WTC11 (cell line): ENCODE results near the gene PRKAR2B. TPM values are rescaled to one million over a fixed set of nuclear protein-coding genes. Genes with fewer than 3 reads are reported as not detected.

Experiments
- ATAC-seq: fragments of 200-7000 bp; cut with Tn5 transposase; 2 replicates; pipeline ENCODE4 v1.10.0; 2021; ENCODE audit warnings: mild to moderate bottlenecking, moderate library complexity
- CTCF ChIA-PET: fragments of 300-600 bp; sonication (Branson Sonifier 250); formaldehyde crosslinking; loops from one replicate; lab custom pipeline; 2021; ENCODE audit warnings: antibody characterized with exemption; lab: Charles Lee
- POLR2A ChIA-PET: fragments of 350-600 bp; sonication (Branson Sonifier 250); formaldehyde crosslinking; loops from one replicate; lab custom pipeline; 2021; ENCODE audit warnings: antibody characterized with exemption; lab: Charles Lee
- DNase-seq: peaks from one replicate; pipeline ENCODE4 v3.0.0; 2021; ENCODE audit warnings: low spot score
- H3K27ac Mint-ChIP-seq: 2 replicates; pipeline ENCODE4 v1.8.0; 2021; ENCODE audit warnings: mixed read lengths
- H3K27me3 Mint-ChIP-seq: 2 replicates; pipeline ENCODE4 v1.8.0; 2021; ENCODE audit warnings: low read depth, mild to moderate bottlenecking, moderate library complexity, mixed read lengths
- H3K36me3 Mint-ChIP-seq: 2 replicates; pipeline ENCODE4 v1.8.0; 2021; ENCODE audit warnings: mixed read lengths
- H3K4me1 Mint-ChIP-seq: 2 replicates; pipeline ENCODE4 v1.8.0; 2022; ENCODE audit warnings: mixed read lengths
- H3K4me3 Mint-ChIP-seq: 2 replicates; pipeline ENCODE4 v1.8.0; 2021; ENCODE audit warnings: mild to moderate bottlenecking, moderate library complexity, mixed read lengths
- H3K9me3 Mint-ChIP-seq: 2 replicates; pipeline ENCODE4 v1.8.0; 2021; ENCODE audit warnings: mixed read lengths
- EMX1 ChIP-seq: fragments of 250-450 bp; sonication (Bioruptor Pico); IDR thresholded peaks from 2 replicates; pipeline ENCODE4 v1.8.0; 2021; ENCODE audit warnings: mild to moderate bottlenecking
- ESRRA ChIP-seq: sonication (generic); formaldehyde crosslinking; IDR thresholded peaks from 2 replicates; pipeline ENCODE4 v1.8.1; 2022; ENCODE audit warnings: mild to moderate bottlenecking, missing genetic modification reagents, borderline replicate concordance
- ETV6 ChIP-seq: sonication (generic); formaldehyde crosslinking; IDR thresholded peaks from 2 replicates; pipeline ENCODE4 v1.8.1; 2022; ENCODE audit warnings: mild to moderate bottlenecking, missing genetic modification reagents
- JAZF1 ChIP-seq: fragments of 250-450 bp; sonication (Bioruptor Pico); IDR thresholded peaks from 2 replicates; pipeline ENCODE4 v1.9.0; 2021; ENCODE audit warnings: moderate library complexity, mild to moderate bottlenecking, inconsistent platforms
- MLX ChIP-seq: sonication (generic); formaldehyde crosslinking; IDR thresholded peaks from 2 replicates; pipeline ENCODE4 v1.8.1; 2023; ENCODE audit warnings: mild to moderate bottlenecking, missing genetic modification reagents, moderate library complexity
- OVOL2 ChIP-seq: fragments of 250-450 bp; sonication (Bioruptor Pico); IDR thresholded peaks from 2 replicates; pipeline ENCODE4 v1.9.0; 2021; ENCODE audit warnings: mild to moderate bottlenecking, borderline replicate concordance
- RORB ChIP-seq: fragments of 250-450 bp; sonication (Bioruptor Pico); IDR thresholded peaks from 2 replicates; pipeline ENCODE4 v1.9.0; 2021; ENCODE audit warnings: mild to moderate bottlenecking
- ZBTB21 ChIP-seq: sonication (generic); formaldehyde crosslinking; IDR thresholded peaks from 2 replicates; pipeline ENCODE4 v1.8.1; 2023; ENCODE audit warnings: mild to moderate bottlenecking, missing genetic modification reagents, borderline replicate concordance
- ZNF138 ChIP-seq: sonication (generic); formaldehyde crosslinking; conservative IDR thresholded peaks from 2 replicates; pipeline ENCODE4 v1.8.1; 2022; ENCODE audit warnings: mild to moderate bottlenecking, moderate library complexity, missing genetic modification reagents
- ZNF219 ChIP-seq: sonication (generic); formaldehyde crosslinking; IDR thresholded peaks from 2 replicates; pipeline ENCODE4 v1.8.0; 2023; ENCODE audit warnings: missing genetic modification reagents, mild to moderate bottlenecking, borderline replicate concordance
- ZNF396 ChIP-seq: fragments of 250-450 bp; sonication (Bioruptor Pico); IDR thresholded peaks from 2 replicates; pipeline ENCODE4 v1.8.0; 2021; ENCODE audit warnings: mild to moderate bottlenecking, moderate library complexity, borderline replicate concordance
- ZNF416 ChIP-seq: fragments of 250-450 bp; sonication (Bioruptor Pico); IDR thresholded peaks from 2 replicates; pipeline ENCODE4 v1.9.0; 2021; ENCODE audit warnings: mild to moderate bottlenecking, inconsistent platforms
- ZNF423 ChIP-seq: fragments of 250-450 bp; sonication (Bioruptor Pico); IDR thresholded peaks from 2 replicates; pipeline ENCODE4 v2.1.2; 2022; ENCODE audit warnings: mild to moderate bottlenecking, moderate library complexity
- ZNF532 ChIP-seq: fragments of 250-450 bp; sonication (Bioruptor Pico); IDR thresholded peaks from 2 replicates; pipeline ENCODE4 v1.9.0; 2021; ENCODE audit warnings: mild to moderate bottlenecking, borderline replicate concordance
- total RNA-seq: library from RNA; stranded (reverse); gene quantifications from 3 replicates; pipeline ENCODE4 v1.2.3, GENCODE V29; 2021
- TF ChIP-seq, protein P1 (sequence below): sonication (generic); formaldehyde crosslinking; IDR thresholded peaks from 2 replicates; pipeline ENCODE4 v1.8.1; 2022; ENCODE audit warnings: low read depth, mild to moderate bottlenecking, moderate library complexity, missing genetic modification reagents, borderline replicate concordance
- TF ChIP-seq, protein P2 (sequence below): fragments of 250-450 bp; sonication (Bioruptor Pico); conservative IDR thresholded peaks from 2 replicates; pipeline ENCODE4 v1.9.0; 2021; ENCODE audit warnings: mild to moderate bottlenecking
- TF ChIP-seq, protein P3 (sequence below): sonication (generic); formaldehyde crosslinking; conservative IDR thresholded peaks from 2 replicates; pipeline ENCODE4 v1.8.1; 2023; ENCODE audit warnings: mild to moderate bottlenecking, low read depth, missing genetic modification reagents, moderate library complexity
- TF ChIP-seq, protein P4 (sequence below): sonication (generic); formaldehyde crosslinking; IDR thresholded peaks from 2 replicates; pipeline ENCODE4 v1.8.0; 2022; ENCODE audit warnings: mild to moderate bottlenecking, missing genetic modification reagents
- TF ChIP-seq, protein P5 (sequence below): sonication (generic); formaldehyde crosslinking; IDR thresholded peaks from 2 replicates; pipeline ENCODE4 v1.8.0; 2022; ENCODE audit warnings: mild to moderate bottlenecking, missing genetic modification reagents

PRKAR2B gene
- total RNA-seq, 1 experiment from 2014 or later = 29.6 TPM

- TF ChIP-seq, protein P1, sequence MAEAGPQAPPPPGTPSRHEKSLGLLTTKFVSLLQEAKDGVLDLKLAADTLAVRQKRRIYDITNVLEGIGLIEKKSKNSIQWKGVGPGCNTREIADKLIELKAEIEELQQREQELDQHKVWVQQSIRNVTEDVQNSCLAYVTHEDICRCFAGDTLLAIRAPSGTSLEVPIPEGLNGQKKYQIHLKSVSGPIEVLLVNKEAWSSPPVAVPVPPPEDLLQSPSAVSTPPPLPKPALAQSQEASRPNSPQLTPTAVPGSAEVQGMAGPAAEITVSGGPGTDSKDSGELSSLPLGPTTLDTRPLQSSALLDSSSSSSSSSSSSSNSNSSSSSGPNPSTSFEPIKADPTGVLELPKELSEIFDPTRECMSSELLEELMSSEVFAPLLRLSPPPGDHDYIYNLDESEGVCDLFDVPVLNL (CRISPR knock-in tag) = no peak
- TF ChIP-seq ZNF416 (CRISPR knock-in tag) (no peak), OVOL2 (CRISPR knock-in tag) (no peak), ZNF423 (CRISPR knock-in tag) (no peak), ZNF138 (CRISPR knock-in tag) (no peak), JAZF1 (CRISPR knock-in tag) (no peak), ZNF219 (CRISPR knock-in tag) (no peak), ZBTB21 (CRISPR knock-in tag) (no peak)
- TF ChIP-seq, protein P2, sequence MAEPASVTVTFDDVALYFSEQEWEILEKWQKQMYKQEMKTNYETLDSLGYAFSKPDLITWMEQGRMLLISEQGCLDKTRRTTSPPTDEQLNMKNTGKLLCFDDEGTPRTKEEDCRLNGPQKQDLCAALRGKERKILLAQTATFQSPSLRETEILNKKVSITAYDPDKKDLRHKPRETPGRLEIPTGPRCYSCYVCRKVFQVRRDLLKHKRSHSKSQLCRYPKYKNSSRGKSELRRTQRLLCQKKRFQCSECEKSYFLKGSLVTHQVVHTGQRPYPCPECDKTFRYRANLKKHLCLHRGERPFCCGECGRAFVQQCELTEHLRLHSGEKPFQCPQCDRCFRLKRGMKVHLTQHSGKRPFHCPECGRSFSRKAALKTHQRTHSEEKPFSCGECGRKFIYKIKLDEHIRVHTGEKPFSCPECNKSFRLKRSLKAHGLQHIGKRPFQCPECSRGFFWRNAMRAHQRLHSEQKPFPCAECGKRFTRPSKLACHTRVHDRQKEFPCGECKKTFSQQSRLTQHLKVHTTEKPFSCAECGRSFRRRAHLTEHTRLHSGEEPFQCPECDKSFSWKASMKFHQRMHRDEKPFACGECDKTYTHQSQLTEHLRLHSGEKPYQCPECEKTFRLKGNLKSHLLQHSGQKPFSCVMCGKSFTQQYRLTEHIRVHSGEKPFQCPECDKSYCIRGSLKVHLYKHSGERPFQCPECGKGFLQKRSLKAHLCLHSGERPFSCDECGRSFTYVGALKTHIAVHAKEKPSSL (CRISPR knock-in tag) = no peak
- TF ChIP-seq, protein P3, sequence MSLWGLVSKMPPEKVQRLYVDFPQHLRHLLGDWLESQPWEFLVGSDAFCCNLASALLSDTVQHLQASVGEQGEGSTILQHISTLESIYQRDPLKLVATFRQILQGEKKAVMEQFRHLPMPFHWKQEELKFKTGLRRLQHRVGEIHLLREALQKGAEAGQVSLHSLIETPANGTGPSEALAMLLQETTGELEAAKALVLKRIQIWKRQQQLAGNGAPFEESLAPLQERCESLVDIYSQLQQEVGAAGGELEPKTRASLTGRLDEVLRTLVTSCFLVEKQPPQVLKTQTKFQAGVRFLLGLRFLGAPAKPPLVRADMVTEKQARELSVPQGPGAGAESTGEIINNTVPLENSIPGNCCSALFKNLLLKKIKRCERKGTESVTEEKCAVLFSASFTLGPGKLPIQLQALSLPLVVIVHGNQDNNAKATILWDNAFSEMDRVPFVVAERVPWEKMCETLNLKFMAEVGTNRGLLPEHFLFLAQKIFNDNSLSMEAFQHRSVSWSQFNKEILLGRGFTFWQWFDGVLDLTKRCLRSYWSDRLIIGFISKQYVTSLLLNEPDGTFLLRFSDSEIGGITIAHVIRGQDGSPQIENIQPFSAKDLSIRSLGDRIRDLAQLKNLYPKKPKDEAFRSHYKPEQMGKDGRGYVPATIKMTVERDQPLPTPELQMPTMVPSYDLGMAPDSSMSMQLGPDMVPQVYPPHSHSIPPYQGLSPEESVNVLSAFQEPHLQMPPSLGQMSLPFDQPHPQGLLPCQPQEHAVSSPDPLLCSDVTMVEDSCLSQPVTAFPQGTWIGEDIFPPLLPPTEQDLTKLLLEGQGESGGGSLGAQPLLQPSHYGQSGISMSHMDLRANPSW (CRISPR knock-in tag) = no peak
Measured at GRCh38 chr7:107208024-107208521, 163.6 kb downstream of the PRKAR2B start (continued).

DNA sequence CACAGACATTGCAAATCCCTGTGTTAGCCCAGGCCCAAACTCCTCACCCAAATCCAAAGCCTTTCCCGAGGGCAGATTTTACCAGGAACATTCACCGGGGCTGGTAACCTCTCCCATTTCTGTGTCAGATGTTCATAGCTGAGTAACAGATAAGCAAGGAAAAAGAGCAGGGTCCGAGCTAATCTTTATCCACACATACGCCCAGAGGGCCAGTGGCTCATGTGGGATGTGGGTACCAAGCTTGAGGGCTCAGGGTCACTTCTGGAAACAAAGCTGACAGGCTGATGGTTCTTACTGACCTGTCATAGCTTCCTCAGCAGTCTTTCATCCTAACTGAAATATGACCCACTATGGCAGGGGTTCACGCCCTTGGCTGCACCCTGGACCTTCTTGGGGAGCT is 164.1 kb downstream of the PRKAR2B start:
- Mint-ChIP-seq H3K27ac (no peak overlapping the region), H3K4me3 (no peak overlapping the region), H3K27me3 (no peaks in the 10 kb centered on the region), H3K36me3 (peaks cover 6% of the 10 kb centered on the region), H3K9me3 (no peaks in the 10 kb centered on the region), H3K4me1 (no peaks in the 10 kb centered on the region)
- TF ChIP-seq, protein P4, sequence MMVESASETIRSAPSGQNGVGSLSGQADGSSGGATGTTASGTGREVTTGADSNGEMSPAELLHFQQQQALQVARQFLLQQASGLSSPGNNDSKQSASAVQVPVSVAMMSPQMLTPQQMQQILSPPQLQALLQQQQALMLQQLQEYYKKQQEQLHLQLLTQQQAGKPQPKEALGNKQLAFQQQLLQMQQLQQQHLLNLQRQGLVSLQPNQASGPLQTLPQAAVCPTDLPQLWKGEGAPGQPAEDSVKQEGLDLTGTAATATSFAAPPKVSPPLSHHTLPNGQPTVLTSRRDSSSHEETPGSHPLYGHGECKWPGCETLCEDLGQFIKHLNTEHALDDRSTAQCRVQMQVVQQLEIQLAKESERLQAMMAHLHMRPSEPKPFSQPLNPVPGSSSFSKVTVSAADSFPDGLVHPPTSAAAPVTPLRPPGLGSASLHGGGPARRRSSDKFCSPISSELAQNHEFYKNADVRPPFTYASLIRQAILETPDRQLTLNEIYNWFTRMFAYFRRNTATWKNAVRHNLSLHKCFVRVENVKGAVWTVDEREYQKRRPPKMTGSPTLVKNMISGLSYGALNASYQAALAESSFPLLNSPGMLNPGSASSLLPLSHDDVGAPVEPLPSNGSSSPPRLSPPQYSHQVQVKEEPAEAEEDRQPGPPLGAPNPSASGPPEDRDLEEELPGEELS (CRISPR knock-in tag) = no peak
- TF ChIP-seq EMX1 (CRISPR knock-in tag) (no peak), ETV6 (CRISPR knock-in tag) (no peak), ESRRA (CRISPR knock-in tag) (no peak), MLX (CRISPR knock-in tag) (no peak)
- ATAC-seq (no peak), DNase-seq (no peak)
- ChIA-PET POLR2A (no interaction called here), CTCF (no interaction called here)

GRCh38 chr7:107209565-107209964 is 165.1 kb downstream of the PRKAR2B start:
- peaks cover 6% of the 10 kb centered on the region for H3K36me3 Mint-ChIP-seq
- no peaks in the 10 kb centered on the region for H3K4me1 Mint-ChIP-seq
- H3K9me3 Mint-ChIP-seq = no peaks in the 10 kb centered on the region
- ChIA-PET POLR2A (no interaction called here), CTCF (interaction anchor here (1.0 kb wide), 1 partner anchor 262 kb away, joined by 3 read pairs; no protein-coding TSS in a partner anchor)
- no peak overlapping the region for H3K4me3 Mint-ChIP-seq
- ATAC-seq (no peak), DNase-seq (no peak)
- H3K27me3 Mint-ChIP-seq = no peaks in the 10 kb centered on the region
- no peak overlapping the region for H3K27ac Mint-ChIP-seq
- TF ChIP-seq MLX (CRISPR knock-in tag) (no peak), RORB (CRISPR knock-in tag) (no peak), ZNF532 (CRISPR knock-in tag) (no peak), ZNF396 (CRISPR knock-in tag) (no peak)
- TF ChIP-seq, protein P5, sequence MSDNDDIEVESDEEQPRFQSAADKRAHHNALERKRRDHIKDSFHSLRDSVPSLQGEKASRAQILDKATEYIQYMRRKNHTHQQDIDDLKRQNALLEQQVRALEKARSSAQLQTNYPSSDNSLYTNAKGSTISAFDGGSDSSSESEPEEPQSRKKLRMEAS (CRISPR knock-in tag) = no peak
